Ascending aorta (tissue), 2 donors: ENCODE results near the gene OR2AE1. TPM values are rescaled to one million over a fixed set of nuclear protein-coding genes. Genes with fewer than 3 reads are reported as not detected.

ENCODE experiments used
- DNase-seq, 2 donors: peaks; one replicate each; pipeline ENCODE4 v3.0.0-alpha.2; 2019; ENCODE audit warnings: low spot score in 2 of 2
- H3K27ac ChIP-seq, 2 donors: fragments of 200-600 bp; sonication (generic); one replicate each; pipeline ENCODE4 v1.5.1; 2016 to 2017; ENCODE audit warnings: mild to moderate bottlenecking in 1 of 2
- H3K27me3 ChIP-seq: fragments of 200-600 bp; sonication (generic); one replicate; pipeline ENCODE4 v1.5.1; 2017
- H3K36me3 ChIP-seq, 2 donors: fragments of 200-600 bp; sonication (generic); one replicate each; pipeline ENCODE4 v1.5.1; 2016
- H3K4me1 ChIP-seq, 2 donors: fragments of 200-600 bp; sonication (generic); one replicate each; pipeline ENCODE4 v1.5.1; 2016 to 2017; ENCODE audit warnings: mild to moderate bottlenecking in 1 of 2
- H3K4me3 ChIP-seq, 2 donors: fragments of 200-600 bp; sonication (generic); one replicate each; pipeline ENCODE4 v1.5.1; 2016 to 2017; ENCODE audit warnings: mild to moderate bottlenecking in 1 of 2
- H3K9me3 ChIP-seq, 2 donors: fragments of 200-600 bp; sonication (generic); one replicate each; pipeline ENCODE4 v1.5.1; 2016
- intact Hi-C: fragments of 100-400 bp; cut with DNase I; formaldehyde crosslinking; loops from one replicate; pipeline ENCODE4 v1.15.1; 2023
- total RNA-seq: library from RNA; depleted of rRNA; stranded (reverse); fragments of >200 nt; gene quantifications from one replicate; pipeline ENCODE4 v1.1.0, GENCODE V29; 2016
- TF ChIP-seq, protein P1 (sequence below), 3 experiments: fragments of 200-600 bp in 2 of 3; fragments of 450-650 bp in 1 of 3; sonication (generic) in 2 of 3; IDR thresholded peaks; one replicate each; pipeline ENCODE4 v1.5.1; 2016 to 2019; ENCODE audit warnings: antibody characterized with exemption in 3 of 3, mild to moderate bottlenecking in 1 of 3, moderate library complexity in 1 of 3

Gene OR2AE1
- total RNA-seq, 1 donor from 2014 or later: not detected

GRCh38 chr7:99831595-99831994 is 45.2 kb downstream of the OR2AE1 start:
- Histone ChIP-seq H3K36me3 (no peaks in the 10 kb centered on the region), H3K9me3 (no peaks in the 10 kb centered on the region), H3K27me3 (no peaks in the 10 kb centered on the region), H3K27ac (no peak overlapping the region), H3K4me3 (no peak overlapping the region), H3K4me1 (no peaks in the 10 kb centered on the region)
- intact Hi-C loops: no loop called here
- TF ChIP-seq, protein P1, sequence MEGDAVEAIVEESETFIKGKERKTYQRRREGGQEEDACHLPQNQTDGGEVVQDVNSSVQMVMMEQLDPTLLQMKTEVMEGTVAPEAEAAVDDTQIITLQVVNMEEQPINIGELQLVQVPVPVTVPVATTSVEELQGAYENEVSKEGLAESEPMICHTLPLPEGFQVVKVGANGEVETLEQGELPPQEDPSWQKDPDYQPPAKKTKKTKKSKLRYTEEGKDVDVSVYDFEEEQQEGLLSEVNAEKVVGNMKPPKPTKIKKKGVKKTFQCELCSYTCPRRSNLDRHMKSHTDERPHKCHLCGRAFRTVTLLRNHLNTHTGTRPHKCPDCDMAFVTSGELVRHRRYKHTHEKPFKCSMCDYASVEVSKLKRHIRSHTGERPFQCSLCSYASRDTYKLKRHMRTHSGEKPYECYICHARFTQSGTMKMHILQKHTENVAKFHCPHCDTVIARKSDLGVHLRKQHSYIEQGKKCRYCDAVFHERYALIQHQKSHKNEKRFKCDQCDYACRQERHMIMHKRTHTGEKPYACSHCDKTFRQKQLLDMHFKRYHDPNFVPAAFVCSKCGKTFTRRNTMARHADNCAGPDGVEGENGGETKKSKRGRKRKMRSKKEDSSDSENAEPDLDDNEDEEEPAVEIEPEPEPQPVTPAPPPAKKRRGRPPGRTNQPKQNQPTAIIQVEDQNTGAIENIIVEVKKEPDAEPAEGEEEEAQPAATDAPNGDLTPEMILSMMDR (IDR thresholded peaks at IDR 0.05): no peak
- no peak for DNase-seq

- TF ChIP-seq, protein P1 (IDR thresholded peaks at IDR 0.05): no peak
- no peak overlapping the region for H3K4me3 ChIP-seq
- intact Hi-C loops: no loop called here
- H3K4me1 ChIP-seq: no peaks in the 10 kb centered on the region
- no peaks in the 10 kb centered on the region for H3K9me3 ChIP-seq
- no peak overlapping the region for H3K27ac ChIP-seq
- no peak for DNase-seq
- H3K27me3 ChIP-seq: no peaks in the 10 kb centered on the region
- H3K36me3 ChIP-seq: no peaks in the 10 kb centered on the region
Observed at GRCh38 chr7:99829524-99830160, 47.2 kb downstream of the OR2AE1 start.

DNA sequence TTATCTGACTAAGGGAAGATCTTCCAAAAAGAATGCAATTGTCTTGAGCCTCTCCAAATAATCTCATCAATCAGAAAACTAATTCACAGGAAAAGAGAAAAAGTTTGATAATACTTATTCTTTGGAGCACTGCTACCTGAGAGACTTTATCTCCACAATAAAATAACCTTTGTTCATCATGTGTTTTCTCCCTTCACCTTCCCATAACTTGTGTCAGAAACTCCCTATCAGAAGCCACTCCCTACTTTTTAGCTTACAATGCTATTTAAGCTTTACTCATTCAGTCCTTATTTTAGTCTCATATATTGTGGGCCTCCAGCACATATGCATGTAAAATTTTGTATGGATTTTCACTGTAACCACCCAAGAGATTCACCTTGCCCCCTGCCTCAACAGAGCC is 48.0 kb downstream of the OR2AE1 start:
- H3K4me3 ChIP-seq: no peak overlapping the region
- H3K27ac ChIP-seq: no peak overlapping the region
- no peaks in the 10 kb centered on the region for H3K27me3 ChIP-seq
- no peaks in the 10 kb centered on the region for H3K4me1 ChIP-seq
- intact Hi-C loops: no loop called here
- TF ChIP-seq, protein P1 (IDR thresholded peaks at IDR 0.05): no peak
- H3K36me3 ChIP-seq: no peaks in the 10 kb centered on the region
- no peaks in the 10 kb centered on the region for H3K9me3 ChIP-seq
- DNase-seq: no peak

- intact Hi-C loops: no loop called here
- H3K9me3 ChIP-seq: no peaks in the 10 kb centered on the region
- H3K4me1 ChIP-seq: no peaks in the 10 kb centered on the region
- no peak overlapping the region for H3K27ac ChIP-seq
- H3K36me3 ChIP-seq: no peaks in the 10 kb centered on the region
- TF ChIP-seq, protein P1 (IDR thresholded peaks at IDR 0.05): no peak
- DNase-seq: no peak
- no peaks in the 10 kb centered on the region for H3K27me3 ChIP-seq
- H3K4me3 ChIP-seq: no peak overlapping the region
Observed at GRCh38 chr7:99827040-99827778, 49.6 kb downstream of the OR2AE1 start.

Other genes starting within 250 kb of the OR2AE1 start
- gene CYP3A5, start 197.0 kb downstream of the OR2AE1 start, total RNA-seq: 0.43 TPM
- not detected for gene CYP3A7, start 141.8 kb downstream of the OR2AE1 start, total RNA-seq
- gene CYP3A4, start 92.8 kb downstream of the OR2AE1 start, total RNA-seq: not detected
- gene CYP3A43, start 49.0 kb downstream of the OR2AE1 start, total RNA-seq: not detected
- gene TRIM4, start 42.5 kb upstream of the OR2AE1 start, total RNA-seq: 12.7 TPM
- not detected for gene GJC3, start 52.6 kb upstream of the OR2AE1 start, total RNA-seq
- gene AZGP1, start 99.0 kb upstream of the OR2AE1 start, total RNA-seq: not detected
- 19.9 TPM for gene ZKSCAN1, start 138.6 kb upstream of the OR2AE1 start, total RNA-seq
- 58.5 TPM for gene ZSCAN21, start 172.7 kb upstream of the OR2AE1 start, total RNA-seq
- gene ZNF3, start 204.7 kb upstream of the OR2AE1 start, total RNA-seq: 6.9 TPM
- gene COPS6, start 211.9 kb upstream of the OR2AE1 start, total RNA-seq: 18.1 TPM
- 52.2 TPM for gene MCM7, start 224.4 kb upstream of the OR2AE1 start, total RNA-seq
- gene AP4M1, start 224.6 kb upstream of the OR2AE1 start, total RNA-seq: 29.6 TPM
- gene TAF6, start 242.3 kb upstream of the OR2AE1 start, total RNA-seq: 103 TPM
- 1.4 TPM for gene CNPY4, start 242.6 kb upstream of the OR2AE1 start, total RNA-seq
- gene MBLAC1, start 249.9 kb upstream of the OR2AE1 start, total RNA-seq: not detected